ENCODE results near the gene FEZ2.

The FEZ2 gene

DNA sequence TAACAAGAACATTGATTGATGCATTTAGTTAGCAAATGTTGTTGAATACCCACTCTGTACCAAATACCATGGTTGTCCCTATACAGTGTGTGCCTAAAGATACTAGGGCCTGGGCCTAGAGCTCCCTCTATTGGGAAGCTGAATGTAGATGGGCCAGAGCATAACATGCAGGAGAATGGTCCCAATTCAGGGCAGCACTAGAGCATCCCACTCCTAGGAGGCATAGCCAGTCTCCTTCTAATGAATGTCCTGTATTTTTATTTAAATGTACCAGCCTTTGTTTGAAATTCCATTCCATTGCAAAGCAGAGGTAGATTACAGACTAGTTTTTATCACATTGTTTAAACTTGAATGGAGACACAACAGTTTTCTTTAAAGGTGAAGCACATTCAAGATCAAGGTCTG, 90.6 kb downstream of the FEZ2 start:
- no peak overlapping the region for H3K4me3 ChIP-seq (ENCODE audit: low read length)
- no peaks in the 10 kb centered on the region for H3K36me3 ChIP-seq (replicated peaks; ENCODE audit: low read depth, low read length)
- peaks cover 8% of the 10 kb centered on the region for H3K4me1 ChIP-seq (ENCODE audit: low read length)
- TF ChIP-seq EZH2phosphoT487 (IDR thresholded peaks at IDR 0.05; ENCODE audit: low read depth): no peak
- TF ChIP-seq, protein P1, sequence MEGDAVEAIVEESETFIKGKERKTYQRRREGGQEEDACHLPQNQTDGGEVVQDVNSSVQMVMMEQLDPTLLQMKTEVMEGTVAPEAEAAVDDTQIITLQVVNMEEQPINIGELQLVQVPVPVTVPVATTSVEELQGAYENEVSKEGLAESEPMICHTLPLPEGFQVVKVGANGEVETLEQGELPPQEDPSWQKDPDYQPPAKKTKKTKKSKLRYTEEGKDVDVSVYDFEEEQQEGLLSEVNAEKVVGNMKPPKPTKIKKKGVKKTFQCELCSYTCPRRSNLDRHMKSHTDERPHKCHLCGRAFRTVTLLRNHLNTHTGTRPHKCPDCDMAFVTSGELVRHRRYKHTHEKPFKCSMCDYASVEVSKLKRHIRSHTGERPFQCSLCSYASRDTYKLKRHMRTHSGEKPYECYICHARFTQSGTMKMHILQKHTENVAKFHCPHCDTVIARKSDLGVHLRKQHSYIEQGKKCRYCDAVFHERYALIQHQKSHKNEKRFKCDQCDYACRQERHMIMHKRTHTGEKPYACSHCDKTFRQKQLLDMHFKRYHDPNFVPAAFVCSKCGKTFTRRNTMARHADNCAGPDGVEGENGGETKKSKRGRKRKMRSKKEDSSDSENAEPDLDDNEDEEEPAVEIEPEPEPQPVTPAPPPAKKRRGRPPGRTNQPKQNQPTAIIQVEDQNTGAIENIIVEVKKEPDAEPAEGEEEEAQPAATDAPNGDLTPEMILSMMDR (IDR thresholded peaks at IDR 0.05; ENCODE audit: low read depth, low read length): peak; percentile 88
- H3K9ac ChIP-seq (ENCODE audit: low read length): no peak overlapping the region
- no peaks in the 10 kb centered on the region for H3K79me2 ChIP-seq (ENCODE audit: low read length)
- no peak overlapping the region for H3K27ac ChIP-seq (ENCODE audit: low read length)
- no peaks in the 10 kb centered on the region for H4K20me1 ChIP-seq (ENCODE audit: insufficient read depth, low read length)
- peaks cover 23% of the 10 kb centered on the region for H3K27me3 ChIP-seq (ENCODE audit: low read depth, low read length)
- no peaks in the 10 kb centered on the region for H3K9me3 ChIP-seq (ENCODE audit: insufficient read depth, low read length)
- no peak overlapping the region for H2AFZ ChIP-seq (ENCODE audit: low read depth, low read length)
- no peak overlapping the region for H3K4me2 ChIP-seq (ENCODE audit: low read length)
